Activated B cell treated with CpG ODN at 0.5 μM for 24 hours (primary cell): Measurements from ENCODE around the gene HHATL. TPM values are rescaled to one million over a fixed set of nuclear protein-coding genes. Genes with fewer than 3 reads are reported as not detected.
"Not testable (repeated sequence)": the region's sequence is repeated elsewhere in the genome, so short reads cannot be mapped to it uniquely, and the experiment has no call there.

Experiments used
- ATAC-seq: fragments of 200-7000 bp; cut with Tn5 transposase; one replicate; pipeline ENCODE4 v1.10.0; 2021; ENCODE audit warnings: low read depth, mild to moderate bottlenecking, moderate library complexity
- CTCF ChIA-PET: fragments of 350-600 bp; sonication (Branson Sonifier 250); formaldehyde crosslinking; loops from one replicate; lab custom pipeline; 2021; ENCODE audit warnings: antibody characterized with exemption; lab: Charles Lee
- POLR2A ChIA-PET: fragments of 350-600 bp; sonication (Branson Sonifier 250); formaldehyde crosslinking; loops from one replicate; lab custom pipeline; 2021; ENCODE audit warnings: antibody characterized with exemption; lab: Charles Lee
- DNase-seq: peaks from one replicate; pipeline ENCODE4 v3.0.0; 2022
- H3K27ac Mint-ChIP-seq: one replicate; pipeline ENCODE4 v1.8.0; 2020; ENCODE audit warnings: mixed read lengths
- H3K27me3 Mint-ChIP-seq: one replicate; pipeline ENCODE4 v1.8.0; 2021; ENCODE audit warnings: mixed read lengths
- H3K36me3 Mint-ChIP-seq: one replicate; pipeline ENCODE4 v1.8.0; 2021; ENCODE audit warnings: low read depth, mixed read lengths
- H3K4me1 Mint-ChIP-seq: one replicate; pipeline ENCODE4 v1.8.0; 2021; ENCODE audit warnings: mixed read lengths
- H3K4me3 Mint-ChIP-seq: one replicate; pipeline ENCODE4 v1.8.0; 2020; ENCODE audit warnings: mild to moderate bottlenecking, mixed read lengths
- H3K9me3 Mint-ChIP-seq: one replicate; pipeline ENCODE4 v1.8.0; 2020; ENCODE audit warnings: mixed read lengths
- intact Hi-C: fragments of 100-400 bp; cut with micrococcal nuclease; formaldehyde crosslinking; loops from one replicate; pipeline ENCODE4 v1.15.1; 2024
- total RNA-seq: library from RNA; stranded (reverse); gene quantifications from 2 replicates; pipeline ENCODE4 v1.2.3, GENCODE V29; 2022
- TF ChIP-seq, protein P1 (sequence below): fragments of 200-600 bp; IDR thresholded peaks from one replicate; pipeline ENCODE4 v1.8.0; 2022; ENCODE audit warnings: antibody characterized with exemption, mild to moderate bottlenecking

The HHATL gene
- total RNA-seq, 1 donor from 2014 or later, result not detected

DNA sequence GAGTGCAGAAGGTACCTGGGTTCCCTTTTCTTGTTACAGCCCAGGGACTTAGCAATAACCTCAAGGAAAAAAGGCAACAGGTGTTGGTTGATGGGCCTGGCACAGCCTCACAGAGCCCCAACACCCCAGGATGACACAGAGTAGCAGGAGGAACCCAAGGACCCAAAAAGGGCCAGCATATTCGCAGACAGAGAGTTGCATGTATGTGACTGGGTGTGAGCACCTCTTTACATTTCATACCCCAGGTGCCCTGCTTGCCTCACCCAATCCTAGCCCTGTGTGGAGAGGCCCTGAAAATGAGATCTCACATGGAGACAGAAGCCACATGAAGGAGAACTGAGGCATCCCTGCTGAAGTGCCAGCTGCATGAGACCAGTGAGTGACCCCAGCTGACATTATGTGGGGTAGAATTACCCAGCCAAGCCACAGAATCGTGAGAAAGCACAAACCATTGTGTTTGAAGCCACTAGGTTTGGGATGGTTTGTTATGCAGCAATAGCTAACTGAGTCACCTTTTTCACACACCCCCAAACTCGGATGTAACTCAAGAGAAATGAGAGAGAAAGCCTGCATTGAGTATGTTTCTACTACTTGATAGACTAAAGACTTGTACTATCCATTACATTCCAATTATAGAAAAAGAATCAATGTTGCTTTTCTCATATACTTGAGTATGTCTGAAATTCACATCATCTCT, 26.2 kb upstream of the HHATL start:
- no peaks in the 10 kb centered on the region for H3K36me3 Mint-ChIP-seq
- ChIA-PET CTCF (no interaction called here), POLR2A (no interaction called here)
- no peaks in the 10 kb centered on the region for H3K9me3 Mint-ChIP-seq
- no peak overlapping the region for H3K27ac Mint-ChIP-seq
- H3K27me3 Mint-ChIP-seq, result peaks cover 5% of the 10 kb centered on the region
- H3K4me1 Mint-ChIP-seq, result no peaks in the 10 kb centered on the region
- DNase-seq, result no peak
- intact Hi-C loops, result no loop called here
- ATAC-seq, result no peak
- H3K4me3 Mint-ChIP-seq, result no peak overlapping the region
- TF ChIP-seq, protein P1, sequence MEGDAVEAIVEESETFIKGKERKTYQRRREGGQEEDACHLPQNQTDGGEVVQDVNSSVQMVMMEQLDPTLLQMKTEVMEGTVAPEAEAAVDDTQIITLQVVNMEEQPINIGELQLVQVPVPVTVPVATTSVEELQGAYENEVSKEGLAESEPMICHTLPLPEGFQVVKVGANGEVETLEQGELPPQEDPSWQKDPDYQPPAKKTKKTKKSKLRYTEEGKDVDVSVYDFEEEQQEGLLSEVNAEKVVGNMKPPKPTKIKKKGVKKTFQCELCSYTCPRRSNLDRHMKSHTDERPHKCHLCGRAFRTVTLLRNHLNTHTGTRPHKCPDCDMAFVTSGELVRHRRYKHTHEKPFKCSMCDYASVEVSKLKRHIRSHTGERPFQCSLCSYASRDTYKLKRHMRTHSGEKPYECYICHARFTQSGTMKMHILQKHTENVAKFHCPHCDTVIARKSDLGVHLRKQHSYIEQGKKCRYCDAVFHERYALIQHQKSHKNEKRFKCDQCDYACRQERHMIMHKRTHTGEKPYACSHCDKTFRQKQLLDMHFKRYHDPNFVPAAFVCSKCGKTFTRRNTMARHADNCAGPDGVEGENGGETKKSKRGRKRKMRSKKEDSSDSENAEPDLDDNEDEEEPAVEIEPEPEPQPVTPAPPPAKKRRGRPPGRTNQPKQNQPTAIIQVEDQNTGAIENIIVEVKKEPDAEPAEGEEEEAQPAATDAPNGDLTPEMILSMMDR, result no peak

DNA sequence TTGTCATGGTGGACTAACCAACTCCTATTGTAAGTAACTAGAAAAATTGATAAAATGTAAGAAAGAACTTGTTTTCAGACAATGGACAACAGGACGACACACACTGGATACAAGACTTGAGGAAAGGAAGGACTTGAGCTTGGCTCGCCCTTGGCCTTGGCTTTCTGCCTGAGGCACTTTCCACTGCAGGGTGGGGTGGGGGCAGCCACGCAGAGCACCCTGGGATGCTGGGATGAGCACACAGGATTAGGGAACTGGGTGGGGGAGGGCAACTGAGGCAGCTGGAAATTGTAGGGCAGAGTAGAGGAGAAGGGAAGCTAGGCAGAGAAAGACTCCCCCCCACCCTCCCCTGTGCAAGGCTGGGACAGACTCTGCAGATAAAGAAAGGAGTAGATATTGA, 25.5 kb upstream of the HHATL start:
- no peak overlapping the region for H3K27ac Mint-ChIP-seq
- CTCF ChIA-PET, result no interaction called here
- ATAC-seq, result no peak
- no peaks in the 10 kb centered on the region for H3K36me3 Mint-ChIP-seq
- H3K4me1 Mint-ChIP-seq, result no peaks in the 10 kb centered on the region
- H3K4me3 Mint-ChIP-seq, result no peak overlapping the region
- TF ChIP-seq, protein P1, result no peak
- H3K9me3 Mint-ChIP-seq, result no peaks in the 10 kb centered on the region
- peaks cover 8% of the 10 kb centered on the region for H3K27me3 Mint-ChIP-seq
- no peak for DNase-seq
- POLR2A ChIA-PET, result no interaction called here
- intact Hi-C loops, result no loop called here

DNA sequence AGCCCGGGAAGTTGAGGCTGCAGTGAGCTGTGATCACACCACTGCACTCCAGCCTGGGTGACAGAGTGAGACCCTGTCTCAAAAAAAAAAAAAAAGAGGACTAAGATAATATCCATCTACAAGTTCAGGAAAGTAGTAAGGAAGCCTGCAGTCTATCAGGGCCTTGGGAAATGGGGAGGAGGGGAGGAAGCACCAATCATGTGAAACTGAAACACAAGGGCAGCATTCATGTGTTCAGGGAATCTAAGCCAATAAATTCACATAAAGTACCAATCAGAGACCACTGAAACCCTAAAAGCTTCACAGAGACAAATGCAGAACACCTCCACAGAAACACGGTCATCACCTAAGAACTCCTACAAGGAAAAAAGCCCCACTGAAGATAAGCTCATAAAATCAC, 22.9 kb upstream of the HHATL start:
- no peak overlapping the region for H3K27ac Mint-ChIP-seq
- H3K36me3 Mint-ChIP-seq, result no peaks in the 10 kb centered on the region
- ChIA-PET CTCF (no interaction called here), POLR2A (no interaction called here)
- ATAC-seq, result no peak
- no peaks in the 10 kb centered on the region for H3K9me3 Mint-ChIP-seq
- H3K27me3 Mint-ChIP-seq, result peaks cover 11% of the 10 kb centered on the region
- TF ChIP-seq, protein P1, result no peak
- intact Hi-C loops, result no loop called here
- no peaks in the 10 kb centered on the region for H3K4me1 Mint-ChIP-seq
- H3K4me3 Mint-ChIP-seq, result no peak overlapping the region
- no peak for DNase-seq

DNA sequence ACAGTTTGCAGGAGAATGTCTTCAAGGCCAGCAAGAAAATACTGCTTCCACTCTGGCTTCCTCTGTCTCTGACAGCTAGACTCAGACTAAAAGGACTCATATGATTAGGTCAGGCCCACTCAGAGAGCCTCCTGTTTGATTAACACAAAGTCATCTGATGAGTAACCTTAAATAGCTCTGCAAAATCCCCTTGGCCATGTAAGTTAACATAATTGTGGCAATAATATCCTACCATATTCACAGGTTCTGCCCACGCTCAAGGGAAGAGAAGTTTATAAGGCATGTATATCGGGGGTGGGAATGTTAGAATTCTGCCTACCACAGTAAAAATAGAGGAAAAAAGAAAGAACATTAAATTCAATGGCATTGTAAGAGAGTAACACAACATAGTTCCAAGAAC, 20.6 kb upstream of the HHATL start:
- Mint-ChIP-seq H3K27me3 (peaks cover 12% of the 10 kb centered on the region), H3K27ac (no peak overlapping the region), H3K4me3 (no peak overlapping the region), H3K36me3 (no peaks in the 10 kb centered on the region), H3K9me3 (no peaks in the 10 kb centered on the region), H3K4me1 (no peaks in the 10 kb centered on the region)
- intact Hi-C loops, result no loop called here
- DNase-seq, result no peak
- TF ChIP-seq, protein P1, result no peak
- ATAC-seq, result no peak
- ChIA-PET POLR2A (no interaction called here), CTCF (no interaction called here)

DNA sequence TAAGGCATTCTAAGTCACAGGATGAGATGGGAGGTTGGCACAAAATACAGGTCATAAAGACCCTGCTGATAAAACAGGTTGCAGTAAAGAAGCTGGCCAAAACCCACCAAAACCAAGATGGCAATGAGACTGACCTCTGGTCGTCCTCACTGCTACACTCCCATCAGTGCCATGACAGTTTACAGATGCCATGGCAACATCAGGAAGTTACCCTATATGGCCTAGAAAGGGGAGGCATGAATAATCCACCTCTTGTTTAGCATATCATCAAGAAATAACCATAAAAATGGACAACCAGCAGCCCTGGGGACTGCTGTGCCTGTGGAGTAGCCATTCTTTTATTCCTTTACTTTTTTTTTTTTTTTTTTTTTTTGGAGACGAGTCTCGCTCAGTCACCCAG, 19.8 kb upstream of the HHATL start:
- H3K27me3 Mint-ChIP-seq, result peaks cover 12% of the 10 kb centered on the region
- intact Hi-C loops, H3K9me3 Mint-ChIP-seq, DNase-seq, H3K4me3 Mint-ChIP-seq, H3K27ac Mint-ChIP-seq, ATAC-seq, POLR2A ChIA-PET, H3K36me3 Mint-ChIP-seq, H3K4me1 Mint-ChIP-seq, CTCF ChIA-PET: not testable (repeated sequence)

DNA sequence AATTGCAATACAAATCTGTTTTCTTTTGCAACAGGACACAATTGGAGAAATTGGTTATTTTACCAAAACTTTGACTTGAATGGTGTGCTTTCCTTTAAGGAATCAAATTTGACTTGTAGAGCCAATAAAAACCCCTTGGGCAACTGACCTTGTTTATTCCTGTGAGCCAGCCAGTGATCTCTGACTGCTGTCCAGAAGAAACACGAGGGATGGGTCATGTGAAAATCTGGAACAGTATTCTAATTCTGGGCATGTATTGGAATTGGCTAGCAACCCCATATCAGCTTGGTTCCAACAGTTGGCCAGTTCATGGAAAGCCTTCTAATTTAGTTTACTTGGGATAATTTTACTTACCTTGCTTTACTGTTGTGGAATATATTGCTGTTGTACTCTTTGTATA, 19.1 kb upstream of the HHATL start:
- H3K4me3 Mint-ChIP-seq, result no peak overlapping the region
- TF ChIP-seq, protein P1, result no peak
- peaks cover 12% of the 10 kb centered on the region for H3K27me3 Mint-ChIP-seq
- DNase-seq (no peak), ATAC-seq (no peak)
- H3K4me1 Mint-ChIP-seq, result no peaks in the 10 kb centered on the region
- POLR2A ChIA-PET, result no interaction called here
- no peaks in the 10 kb centered on the region for H3K36me3 Mint-ChIP-seq
- intact Hi-C loops, result no loop called here
- CTCF ChIA-PET, result no interaction called here
- no peaks in the 10 kb centered on the region for H3K9me3 Mint-ChIP-seq
- no peak overlapping the region for H3K27ac Mint-ChIP-seq
